Stomach (tissue), 4 donors: Measurements from ENCODE around the gene VAMP8.

ENCODE experiments used
- EP300 ChIP-seq: sonication (generic); formaldehyde crosslinking; IDR thresholded peaks from one replicate; pipeline ENCODE4 v1.6.1; 2017; ENCODE audit warnings: antibody characterized with exemption
- POLR2A ChIP-seq, 4 donors: fragments of 450-650 bp; IDR thresholded peaks; one replicate each; pipeline ENCODE4 v1.6.1; 2016; ENCODE audit warnings: antibody characterized with exemption in 4 of 4, control low read depth in 2 of 4, mild to moderate bottlenecking in 1 of 4, moderate library complexity in 1 of 4
- POLR2AphosphoS5 ChIP-seq, 3 donors: sonication (generic); formaldehyde crosslinking; IDR thresholded peaks; one replicate each; pipeline ENCODE4 v1.6.1; 2016; ENCODE audit warnings: antibody characterized with exemption in 3 of 3
- TF ChIP-seq, protein P1 (sequence below), 7 experiments: fragments of 450-650 bp in 4 of 7; fragments of 200-600 bp in 3 of 7; sonication (generic) in 3 of 7; IDR thresholded peaks; one replicate each; pipeline ENCODE4 v1.5.1; 2016 to 2019; ENCODE audit warnings: antibody characterized with exemption in 7 of 7, control low read depth in 2 of 7, mild to moderate bottlenecking in 1 of 7

DNA sequence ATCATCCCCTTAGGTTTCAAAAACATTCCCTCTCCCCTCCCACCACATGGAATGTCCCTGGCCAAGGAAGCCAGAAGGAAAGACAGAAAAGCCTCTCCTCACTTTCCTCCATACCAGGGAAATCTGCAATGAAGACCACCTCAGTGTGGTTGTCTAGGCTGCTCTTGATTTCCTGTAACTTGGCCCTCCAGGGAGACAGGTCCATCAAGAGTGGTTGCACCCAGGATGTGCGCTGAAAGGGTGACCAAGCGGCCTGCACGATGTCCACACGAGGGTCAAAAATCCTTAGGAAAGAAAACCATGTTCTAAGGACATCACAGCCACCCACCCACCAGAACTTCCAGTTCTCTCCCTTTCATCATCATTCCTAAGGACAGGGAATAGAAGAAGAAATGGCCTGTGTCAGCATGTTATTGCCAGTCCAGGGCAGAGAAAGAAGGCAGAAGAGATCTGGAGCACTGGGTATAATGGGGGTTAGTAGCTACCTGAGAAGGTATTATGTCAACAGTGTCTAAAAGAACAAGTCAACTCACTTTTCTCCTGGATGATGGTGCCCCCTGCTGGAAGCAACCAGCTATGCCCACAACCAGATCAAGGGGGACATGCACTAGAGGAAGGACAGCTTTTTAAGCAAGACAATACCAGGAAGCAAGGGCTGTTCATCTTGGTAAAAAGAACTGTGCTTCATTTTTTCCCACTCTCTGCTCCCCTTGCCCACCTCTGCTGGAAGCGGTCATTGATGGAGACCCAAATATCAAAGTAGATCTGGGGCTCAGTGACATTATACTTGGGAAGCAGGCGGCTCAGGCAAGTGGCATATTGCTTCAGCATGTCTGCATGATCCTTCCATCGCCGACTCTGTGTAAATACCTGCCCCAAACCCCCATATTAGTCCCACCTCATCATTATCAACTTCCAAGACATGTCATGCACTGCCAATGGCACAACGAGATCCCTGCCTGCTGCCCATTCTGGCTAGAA is 25.4 kb upstream of the VAMP8 start:
- TF ChIP-seq POLR2A (IDR thresholded peaks at IDR 0.05) (no peak), POLR2AphosphoS5 (IDR thresholded peaks at IDR 0.05) (peak in 1 of 3 donors; percentile 85), EP300 (no peak)
- TF ChIP-seq, protein P1, sequence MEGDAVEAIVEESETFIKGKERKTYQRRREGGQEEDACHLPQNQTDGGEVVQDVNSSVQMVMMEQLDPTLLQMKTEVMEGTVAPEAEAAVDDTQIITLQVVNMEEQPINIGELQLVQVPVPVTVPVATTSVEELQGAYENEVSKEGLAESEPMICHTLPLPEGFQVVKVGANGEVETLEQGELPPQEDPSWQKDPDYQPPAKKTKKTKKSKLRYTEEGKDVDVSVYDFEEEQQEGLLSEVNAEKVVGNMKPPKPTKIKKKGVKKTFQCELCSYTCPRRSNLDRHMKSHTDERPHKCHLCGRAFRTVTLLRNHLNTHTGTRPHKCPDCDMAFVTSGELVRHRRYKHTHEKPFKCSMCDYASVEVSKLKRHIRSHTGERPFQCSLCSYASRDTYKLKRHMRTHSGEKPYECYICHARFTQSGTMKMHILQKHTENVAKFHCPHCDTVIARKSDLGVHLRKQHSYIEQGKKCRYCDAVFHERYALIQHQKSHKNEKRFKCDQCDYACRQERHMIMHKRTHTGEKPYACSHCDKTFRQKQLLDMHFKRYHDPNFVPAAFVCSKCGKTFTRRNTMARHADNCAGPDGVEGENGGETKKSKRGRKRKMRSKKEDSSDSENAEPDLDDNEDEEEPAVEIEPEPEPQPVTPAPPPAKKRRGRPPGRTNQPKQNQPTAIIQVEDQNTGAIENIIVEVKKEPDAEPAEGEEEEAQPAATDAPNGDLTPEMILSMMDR (IDR thresholded peaks at IDR 0.05): peak in 6 of 7 experiments; percentile 54 to 99 (median 88)
